CD4-positive, alpha-beta T cell treated with Interleukin-15 for 4 hours (primary cell): Measurements from ENCODE around the gene IRAG1.

Experiments used
- DNase-seq: peaks from one replicate; pipeline ENCODE4 v3.0.0-alpha.2; 2020; ENCODE audit warnings: low spot score

IRAG1 gene

GRCh38 chr11:10646681-10647355 is 46.7 kb downstream of the IRAG1 start:
- no peak for DNase-seq

GRCh38 chr11:10646005-10646404 is 47.5 kb downstream of the IRAG1 start:
- no peak for DNase-seq

GRCh38 chr11:10645212-10645795 is 48.3 kb downstream of the IRAG1 start:
- no peak for DNase-seq
